GM12891 (cell line): Measurements from ENCODE around the gene CENPN.

Experiments
- POLR2A ChIP-seq: IDR thresholded peaks from 2 replicates; pipeline ENCODE4 v1.6.1; 2011; ENCODE audit warnings: low read depth, low read length, control low read depth
- POLR2AphosphoS5 ChIP-seq: IDR thresholded peaks from 2 replicates; pipeline ENCODE4 v1.6.1; 2011; ENCODE audit warnings: low read depth, low read length, control low read depth
- POU2F2 ChIP-seq: IDR thresholded peaks from 2 replicates; pipeline ENCODE4 v1.6.1; 2011; ENCODE audit warnings: low read depth, mild to moderate bottlenecking, control low read depth, low read length, moderate library complexity
- SPI1 ChIP-seq: IDR thresholded peaks from 2 replicates; pipeline ENCODE4 v1.6.1; 2011; ENCODE audit warnings: low read depth, low read length, control low read depth
- TAF1 ChIP-seq: IDR thresholded peaks from 2 replicates; pipeline ENCODE4 v1.6.1; 2011; ENCODE audit warnings: low read depth, low read length, control low read depth

GRCh38 chr16:80969114-80969484 is 37.9 kb upstream of the CENPN start:
- TF ChIP-seq POLR2A (no peak), POLR2AphosphoS5 (no peak), TAF1 (no peak), POU2F2 (no peak), SPI1 (no peak)
